Loucy (cell line): ENCODE measurements around the gene MOGAT1.

ENCODE experiments used
- H2AFZ ChIP-seq: fragments of 200-600 bp; sonication (generic); 2 replicates; pipeline ENCODE4 v1.6.0; 2016; ENCODE audit warnings: antibody characterized with exemption, mild to moderate bottlenecking, low read length, moderate library complexity
- H3F3A ChIP-seq: fragments of 200-600 bp; 2 replicates; pipeline ENCODE4 v1.6.0; 2016; ENCODE audit warnings: antibody characterized with exemption, low read depth, mild to moderate bottlenecking
- H3K27me3 ChIP-seq: fragments of 200-600 bp; sonication (generic); 2 replicates; pipeline ENCODE4 v1.6.1; 2014; ENCODE audit warnings: low read length, mild to moderate bottlenecking; ENCODE audit not compliant: insufficient read depth, poor library complexity, severe bottlenecking
- H3K36me3 ChIP-seq: fragments of 200-600 bp; sonication (generic); 2 replicates; pipeline ENCODE4 v1.6.1; 2016; ENCODE audit warnings: low read length; ENCODE audit not compliant: insufficient read depth
- H3K4me1 ChIP-seq: fragments of 200-600 bp; sonication (generic); 2 replicates; pipeline ENCODE4 v1.5.1; 2014; ENCODE audit warnings: low read length, mild to moderate bottlenecking; ENCODE audit not compliant: insufficient read depth, poor library complexity, severe bottlenecking
- H3K4me2 ChIP-seq: fragments of 200-600 bp; sonication (generic); 2 replicates; pipeline ENCODE4 v1.6.0; 2014; ENCODE audit warnings: antibody characterized with exemption, low read length, low read depth, mild to moderate bottlenecking; ENCODE audit not compliant: poor library complexity, severe bottlenecking
- H3K4me3 ChIP-seq: fragments of 200-600 bp; sonication (generic); 2 replicates; pipeline ENCODE4 v1.5.1; 2014; ENCODE audit warnings: low read length, mild to moderate bottlenecking, mixed read lengths; ENCODE audit not compliant: poor library complexity, severe bottlenecking
- H3K79me2 ChIP-seq: fragments of 200-600 bp; sonication (generic); 2 replicates; pipeline ENCODE4 v1.6.1; 2014; ENCODE audit warnings: low read length; ENCODE audit not compliant: insufficient read depth
- H3K9ac ChIP-seq: fragments of 200-600 bp; sonication (generic); 2 replicates; pipeline ENCODE4 v1.6.0; 2014; ENCODE audit warnings: mild to moderate bottlenecking, low read depth, low read length, moderate library complexity; ENCODE audit not compliant: poor library complexity, severe bottlenecking
- H3K9me2 ChIP-seq: fragments of 200-600 bp; sonication (generic); replicated peaks from 2 replicates; pipeline ENCODE4 v1.6.1; 2016; ENCODE audit warnings: low read depth, low read length, mixed read lengths
- H3K9me3 ChIP-seq: fragments of 200-600 bp; sonication (generic); 2 replicates; pipeline ENCODE4 v1.6.1; 2014; ENCODE audit warnings: mild to moderate bottlenecking, antibody characterized with exemption, low read length, low read depth; ENCODE audit not compliant: insufficient read depth
- H4K20me1 ChIP-seq: fragments of 200-600 bp; sonication (generic); 2 replicates; pipeline ENCODE4 v1.6.0; 2014; ENCODE audit warnings: antibody characterized with exemption, low read length, mild to moderate bottlenecking; ENCODE audit not compliant: insufficient read depth, poor library complexity, severe bottlenecking
- CTCF ChIP-seq: fragments of 200-600 bp; sonication (generic); conservative IDR thresholded peaks from 2 replicates; pipeline ENCODE4 v1.5.1; 2014; ENCODE audit warnings: mild to moderate bottlenecking, antibody characterized with exemption, low read length
- EZH2phosphoT487 ChIP-seq: fragments of 200-600 bp; IDR thresholded peaks from 2 replicates; pipeline ENCODE4 v1.6.1; 2018; ENCODE audit warnings: antibody characterized with exemption, mild to moderate bottlenecking, moderate library complexity, borderline replicate concordance

MOGAT1 gene

DNA sequence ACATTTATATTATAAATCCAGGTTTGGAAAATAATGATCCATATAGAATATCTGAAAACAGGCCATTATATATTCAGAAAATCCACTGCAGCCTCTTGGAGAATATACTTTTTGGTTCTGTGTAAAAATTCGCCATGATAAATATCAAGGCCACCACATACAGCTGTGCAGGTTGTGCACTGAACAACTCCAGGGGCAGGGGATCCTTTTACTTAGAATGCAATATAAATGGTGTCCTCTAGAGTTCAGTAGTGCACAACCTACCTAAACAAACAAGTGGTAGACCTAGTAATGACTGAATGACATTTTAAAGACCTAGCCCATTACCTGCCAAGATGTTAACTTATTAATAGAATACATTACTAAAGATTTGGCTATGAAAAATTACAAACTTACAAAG, 22.4 kb downstream of the MOGAT1 start:
- no peak overlapping the region for H3K9ac ChIP-seq
- H3K4me3 ChIP-seq, result no peak overlapping the region
- H3K9me3 ChIP-seq, result no peaks in the 10 kb centered on the region
- no peaks in the 10 kb centered on the region for H3K79me2 ChIP-seq
- no peaks in the 10 kb centered on the region for H3K36me3 ChIP-seq
- H4K20me1 ChIP-seq, result no peaks in the 10 kb centered on the region
- no peak overlapping the region for H2AFZ ChIP-seq
- H3F3A ChIP-seq, result no peaks in the 10 kb centered on the region
- no peaks in the 10 kb centered on the region for H3K27me3 ChIP-seq
- no peaks in the 10 kb centered on the region for H3K9me2 ChIP-seq
- TF ChIP-seq CTCF, result peak; percentile 52
- no peak for TF ChIP-seq EZH2phosphoT487
- peaks cover 10% of the 10 kb centered on the region for H3K4me1 ChIP-seq
- no peak overlapping the region for H3K4me2 ChIP-seq

GRCh38 chr2:222698276-222698675, 26.8 kb downstream of the MOGAT1 start:
- no peaks in the 10 kb centered on the region for H3K9me3 ChIP-seq
- H3F3A ChIP-seq, result no peaks in the 10 kb centered on the region
- no peak overlapping the region for H2AFZ ChIP-seq
- H3K9me2 ChIP-seq, result no peaks in the 10 kb centered on the region
- H3K4me2 ChIP-seq, result no peak overlapping the region
- TF ChIP-seq EZH2phosphoT487, result no peak
- no peak for TF ChIP-seq CTCF
- peaks cover 18% of the 10 kb centered on the region for H3K4me1 ChIP-seq
- no peaks in the 10 kb centered on the region for H4K20me1 ChIP-seq
- H3K79me2 ChIP-seq, result no peaks in the 10 kb centered on the region
- no peaks in the 10 kb centered on the region for H3K36me3 ChIP-seq
- no peaks in the 10 kb centered on the region for H3K27me3 ChIP-seq
- no peak overlapping the region for H3K4me3 ChIP-seq
- H3K9ac ChIP-seq, result no peak overlapping the region

- TF ChIP-seq CTCF (no peak), EZH2phosphoT487 (no peak)
Observed at GRCh38 chr2:222701233-222701632, 29.8 kb downstream of the MOGAT1 start.

More at GRCh38 chr2:222701233-222701632, 29.8 kb downstream of the MOGAT1 start:
- Histone ChIP-seq H3K9me2 (no peaks in the 10 kb centered on the region), H3K4me2 (peak overlapping the region; percentile 53), H3F3A (no peaks in the 10 kb centered on the region), H2AFZ (no peak overlapping the region), H3K9ac (no peak overlapping the region), H3K4me1 (peaks cover 18% of the 10 kb centered on the region), H3K9me3 (no peaks in the 10 kb centered on the region), H3K4me3 (peak overlapping the region; percentile 33), H3K36me3 (no peaks in the 10 kb centered on the region), H4K20me1 (no peaks in the 10 kb centered on the region), H3K27me3 (no peaks in the 10 kb centered on the region), H3K79me2 (no peaks in the 10 kb centered on the region)
